ENCODE data around the gene SPINK1.
"Not testable (repeated sequence)": the region's sequence is repeated elsewhere in the genome, so short reads cannot be mapped to it uniquely, and the experiment has no call there.

Gene SPINK1

GRCh38 chr5:147831465-147831864, at the start of gene SPINK1:
TSS of gene SPINK1 (minus strand) at chr5:147831671. CDS start at chr5:147831577, 94 bp downstream.
- no peak for DNase-seq

DNA sequence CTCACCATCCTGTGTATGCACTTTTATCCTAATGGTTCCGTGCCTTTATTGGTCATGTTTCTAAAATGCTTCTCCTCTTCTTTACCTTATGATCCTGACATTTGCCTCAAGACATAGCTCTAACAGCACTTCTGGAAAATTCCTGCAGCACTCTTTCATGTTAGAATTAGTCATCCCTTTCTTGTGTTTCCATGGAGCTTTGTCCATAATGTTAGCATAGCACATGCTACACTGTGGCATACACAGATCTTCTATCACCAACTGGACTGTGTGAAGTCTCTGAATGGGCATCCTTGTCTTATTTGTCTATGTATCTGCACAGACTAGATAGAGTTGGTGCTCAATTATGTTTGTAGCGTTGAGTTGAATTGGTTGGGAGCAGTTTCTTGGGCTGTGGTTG, 49.0 kb upstream of the SPINK1 start:
- no peak for DNase-seq

DNA sequence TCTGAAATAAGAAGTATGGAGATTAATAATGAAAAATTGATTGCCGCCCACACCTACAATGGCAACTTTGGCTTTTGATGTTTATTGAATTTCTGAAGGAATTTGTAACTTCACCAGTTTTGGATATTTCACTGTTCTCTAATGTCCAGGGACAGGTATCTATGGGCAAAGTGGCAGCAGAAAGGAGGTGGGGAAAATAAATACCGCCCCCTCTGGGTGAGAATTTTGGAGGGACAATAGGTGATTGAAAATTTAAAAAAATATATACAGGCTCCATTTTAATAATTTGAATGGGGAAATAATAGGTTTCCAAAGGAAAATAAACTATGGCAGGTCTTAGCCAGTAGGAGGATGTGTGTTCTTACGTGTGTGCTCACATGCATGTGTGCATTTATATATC, 48.3 kb upstream of the SPINK1 start:
- no peak for DNase-seq

DNA sequence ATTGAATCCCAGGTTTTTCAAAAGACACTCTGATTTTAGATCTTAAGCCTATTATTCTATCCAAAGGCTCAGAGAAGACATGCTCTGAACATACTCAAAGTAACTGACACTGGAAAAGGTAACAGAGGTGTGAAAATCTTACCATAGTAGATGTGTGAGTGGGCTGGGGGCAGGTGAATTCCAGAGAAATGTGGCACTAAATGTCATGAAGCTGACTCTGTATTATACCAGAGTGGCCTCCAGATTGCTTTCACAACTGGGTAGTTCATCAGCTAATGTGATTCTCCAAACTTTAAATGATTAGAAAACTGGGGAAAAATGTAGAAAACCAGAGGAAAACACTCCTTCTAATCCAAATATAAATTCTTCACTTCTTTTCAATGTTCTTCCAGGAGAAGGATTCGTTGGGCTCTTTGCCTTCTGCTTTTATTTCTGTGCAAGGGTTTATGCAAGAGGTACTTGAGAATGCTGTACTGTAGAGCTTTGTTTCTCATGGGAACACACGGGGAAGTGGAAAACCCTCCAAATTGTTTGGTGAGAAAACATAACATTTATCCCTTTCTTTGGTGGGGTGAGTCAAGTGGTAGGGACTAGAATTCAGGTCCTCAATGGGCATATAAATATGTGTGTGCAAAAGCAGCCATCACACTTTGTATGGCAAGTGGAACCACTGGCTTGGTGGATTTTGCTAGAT, 46.7 kb upstream of the SPINK1 start, which contains the start of gene SCGB3A2:
Gene SCGB3A2, plus strand, starts transcription at position 646 of the 694 bp plus-strand sequence. CDS start 93 bp downstream, outside the sequence.
- DNase-seq: peak in 1 of 3 experiments; percentile 5

GRCh38 chr5:147876626-147877025, 45.2 kb upstream of the SPINK1 start:
- DNase-seq: no peak

- DNase-seq: no peak
Measured at GRCh38 chr5:147876141-147876540, 44.7 kb upstream of the SPINK1 start.

DNA sequence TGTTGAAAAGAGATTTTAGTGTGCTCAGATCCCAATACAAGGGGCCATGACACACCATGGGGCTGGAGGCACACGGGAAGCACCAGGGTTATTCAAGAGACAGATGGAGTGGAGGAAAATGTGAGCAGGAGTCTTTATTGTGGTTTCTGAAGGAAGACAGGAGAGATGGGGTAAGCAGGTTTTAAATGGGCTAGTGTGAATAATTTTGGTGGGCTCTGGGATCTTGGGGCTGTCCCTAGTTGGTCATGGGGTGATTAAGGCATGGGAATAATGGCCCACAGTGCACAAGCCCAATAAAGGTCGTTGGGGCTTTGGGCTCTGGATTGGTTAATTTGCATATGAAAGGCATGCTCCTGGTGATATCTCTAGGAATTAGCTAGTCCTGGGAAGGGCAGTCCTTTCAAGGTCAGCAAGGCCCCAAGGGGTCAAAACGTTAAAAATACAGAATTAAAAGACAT, 43.5 kb upstream of the SPINK1 start:
- no peak for DNase-seq

DNA sequence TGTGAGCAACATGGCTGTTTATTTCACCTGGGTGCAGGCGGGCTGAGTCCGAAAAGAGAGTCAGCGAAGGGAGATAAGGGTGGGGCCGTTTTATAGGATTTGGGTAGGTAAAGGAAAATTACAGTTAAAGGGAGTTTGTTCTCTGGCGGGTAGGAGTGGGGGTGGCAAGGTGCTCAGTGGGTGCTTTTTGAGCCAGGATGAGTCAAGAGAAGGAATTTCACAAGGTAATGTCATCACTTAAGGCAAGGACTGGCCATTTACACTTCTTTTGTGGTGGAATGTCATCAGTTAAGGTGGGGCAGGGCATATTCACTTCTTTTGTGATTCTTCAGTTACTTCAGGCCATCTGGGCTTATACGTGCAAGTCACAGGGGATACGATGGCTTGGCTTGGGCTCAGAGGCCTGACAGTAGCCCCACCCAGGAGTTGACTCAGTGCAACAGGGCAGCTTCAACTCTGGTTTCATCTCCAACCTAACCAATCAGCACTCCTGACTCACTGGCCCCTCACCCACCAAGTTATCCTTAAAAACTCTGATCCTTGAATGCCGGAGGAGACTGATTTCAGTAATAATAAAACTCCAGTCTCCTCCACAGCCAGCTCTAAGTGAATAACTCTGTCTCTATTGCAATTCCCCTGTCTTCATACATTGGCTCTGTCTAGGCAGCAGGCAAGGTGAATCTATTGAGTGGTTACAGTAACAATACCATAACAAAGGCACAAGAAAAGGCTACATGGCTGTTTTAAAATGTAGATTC, 42.8 kb upstream of the SPINK1 start:
- not testable (repeated sequence) for DNase-seq

GRCh38 chr5:147872744-147873435, 41.4 kb upstream of the SPINK1 start:
- not testable (repeated sequence) for DNase-seq

DNA sequence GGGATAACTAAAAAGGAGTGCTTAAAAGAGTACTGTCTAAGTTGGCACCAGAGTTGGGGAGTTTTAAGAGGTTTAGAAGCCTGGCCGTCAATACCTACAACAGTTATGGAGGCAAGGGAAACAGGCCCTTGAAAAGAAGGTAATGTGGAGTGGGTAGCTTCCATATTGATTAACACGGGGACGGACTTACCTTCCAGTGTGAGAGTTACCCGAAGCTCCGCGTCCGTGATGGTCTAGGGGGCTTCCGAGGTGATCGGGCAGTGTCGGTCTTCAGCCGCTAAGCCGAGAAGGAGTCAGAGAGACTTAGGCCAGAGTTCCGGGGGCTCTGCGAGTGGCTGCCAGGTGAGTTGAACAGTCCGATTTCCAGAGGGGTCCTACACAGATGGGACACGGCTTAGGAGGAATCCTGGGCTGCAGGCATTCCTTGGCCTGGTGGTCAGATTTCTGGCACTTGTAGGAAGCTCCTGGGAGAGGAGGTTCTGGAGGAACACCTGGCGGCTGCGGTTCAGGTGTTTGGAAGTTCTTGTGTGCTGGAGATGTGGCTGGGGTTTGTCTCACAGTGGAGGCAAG, 40.6 kb upstream of the SPINK1 start:
- not testable (repeated sequence) for DNase-seq

GRCh38 chr5:147869892-147870291, 38.4 kb upstream of the SPINK1 start:
- not testable (repeated sequence) for DNase-seq

- DNase-seq: peak in 1 of 3 experiments; percentile 12
Measured at GRCh38 chr5:147869112-147869511, 37.6 kb upstream of the SPINK1 start.

DNA sequence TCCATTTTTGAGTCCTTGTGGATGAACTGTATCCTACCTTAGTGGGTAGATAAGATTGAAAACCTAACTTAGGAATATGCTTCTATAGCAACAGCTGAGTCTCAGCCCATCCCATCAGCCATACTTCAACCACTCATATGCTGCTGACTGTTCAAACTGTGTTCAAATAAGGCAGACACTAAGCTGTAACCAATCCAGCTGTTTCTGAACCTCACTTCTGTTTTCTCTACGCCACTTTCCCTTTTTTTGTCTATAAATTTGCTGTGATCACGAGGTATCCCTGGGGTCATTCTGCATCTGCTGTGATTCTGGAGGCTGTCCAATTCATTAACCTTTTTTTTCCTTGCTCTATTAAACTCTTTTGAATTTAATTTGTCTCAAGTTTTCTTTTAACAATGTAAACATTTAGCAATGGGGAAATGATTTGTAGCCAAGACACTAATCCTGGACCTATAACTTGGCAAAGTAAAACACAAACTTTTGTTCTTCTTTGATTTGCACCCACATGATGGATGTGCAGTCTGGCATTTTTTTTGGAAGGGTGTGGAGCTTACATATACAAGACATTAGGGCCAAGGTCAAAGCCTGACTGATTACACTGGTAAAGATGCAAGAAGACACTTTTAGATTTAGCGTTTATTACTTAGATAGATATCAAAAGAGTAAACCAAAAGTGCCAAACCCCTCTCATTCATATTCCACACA, 32.1 kb upstream of the SPINK1 start:
- DNase-seq: no peak

GRCh38 chr5:147860641-147861025, 29.2 kb upstream of the SPINK1 start:
- no peak for DNase-seq

- DNase-seq: no peak
Measured at GRCh38 chr5:147859962-147860640, 28.6 kb upstream of the SPINK1 start.

DNA sequence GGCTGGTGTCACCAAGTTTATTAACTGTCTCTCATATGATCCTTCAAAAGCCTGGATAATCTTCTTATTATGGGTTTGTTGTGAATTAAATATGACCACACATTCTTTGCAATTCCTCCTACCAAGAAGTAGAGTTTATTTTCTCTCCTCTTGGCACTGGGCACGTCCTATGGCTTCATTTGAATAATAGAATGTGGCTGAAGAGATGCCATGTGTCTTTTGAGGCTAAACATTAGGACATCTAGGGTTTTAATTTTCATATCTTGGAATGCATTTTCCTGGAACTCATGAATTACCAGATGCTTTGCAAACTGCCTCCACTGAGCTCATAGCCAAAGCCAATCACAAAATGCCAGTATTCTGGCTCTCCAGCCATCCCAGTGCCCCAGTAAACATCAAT, 27.1 kb upstream of the SPINK1 start:
- no peak for DNase-seq

- DNase-seq: peak; percentile 33 to 68 (median 68)
Measured at GRCh38 chr5:147857302-147858129, 26.0 kb upstream of the SPINK1 start.

GRCh38 chr5:147856801-147857200, 25.3 kb upstream of the SPINK1 start:
- no peak for DNase-seq

GRCh38 chr5:147855774-147856069, 24.3 kb upstream of the SPINK1 start:
- no peak for DNase-seq

DNA sequence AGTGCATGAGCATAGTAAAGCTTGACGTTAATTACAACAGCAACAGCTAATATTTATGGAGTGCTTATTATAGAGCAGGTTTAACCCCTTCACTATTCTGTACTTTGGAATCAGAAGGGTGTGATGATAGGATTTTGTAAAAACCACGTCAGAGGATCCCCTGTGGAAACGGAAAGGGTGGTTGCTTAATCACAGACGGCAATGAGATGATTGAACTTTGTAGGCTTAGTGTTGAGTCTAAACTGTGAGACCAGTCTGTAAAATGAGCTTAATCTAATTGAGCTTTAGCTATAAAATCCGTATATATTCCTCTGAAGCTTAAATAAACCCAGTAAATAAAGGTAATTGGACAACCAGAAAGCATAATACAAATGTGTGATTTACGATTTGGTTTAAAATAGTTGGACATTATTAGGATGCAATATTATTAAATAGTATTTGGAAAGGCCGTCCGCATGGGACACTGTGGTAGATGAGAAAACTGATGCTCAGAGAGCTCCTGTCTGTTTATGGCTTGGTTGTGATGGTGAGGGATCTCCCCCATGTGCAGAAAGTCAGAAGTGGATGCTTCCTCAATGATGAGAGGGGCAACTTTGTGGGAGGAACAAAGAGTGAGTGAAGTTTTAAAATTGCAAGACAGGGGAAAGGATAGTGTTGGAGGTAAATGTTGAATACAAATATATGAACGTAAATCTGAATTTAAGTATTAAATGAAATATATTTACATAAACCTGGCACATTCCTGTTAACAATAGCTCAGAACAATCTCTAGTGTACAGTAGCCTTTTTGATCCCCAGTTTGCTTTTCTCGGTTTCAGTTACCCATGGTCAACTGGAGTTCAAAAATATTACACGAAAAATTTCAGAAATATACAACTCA, 23.7 kb upstream of the SPINK1 start:
- no peak for DNase-seq
